ENCODE results near the gene CHERP.

- TF ChIP-seq CTCF (IDR thresholded peaks at IDR 0.05; ENCODE audit: poor library complexity) (no peak), EZH2 (IDR thresholded peaks at IDR 0.05; ENCODE audit: borderline replicate concordance) (no peak)
These were observed 12.5 kb upstream of the CHERP start for GRCh38 chr19:16554776-16555175.

Data from hepatocyte (in vitro differentiated cells).